Activated naive CD8-positive, alpha-beta T cell treated with anti-CD3 and anti-CD28 coated beads for 36 hours (primary cell): ENCODE measurements around the gene CAMSAP3. TPM values are rescaled to one million over a fixed set of nuclear protein-coding genes. Genes with fewer than 3 reads are reported as not detected.
"Not testable (repeated sequence)": the region's sequence is repeated elsewhere in the genome, so short reads cannot be mapped to it uniquely, and the experiment has no call there.

Source experiments
- DNase-seq: peaks from one replicate; pipeline ENCODE4 v3.0.0; 2021
- H3K27ac Mint-ChIP-seq: one replicate; pipeline ENCODE4 v1.8.0; 2022; ENCODE audit warnings: mild to moderate bottlenecking, moderate library complexity, mixed read lengths
- H3K27me3 Mint-ChIP-seq: one replicate; pipeline ENCODE4 v1.8.0; 2022; ENCODE audit warnings: mild to moderate bottlenecking, mixed read lengths
- H3K36me3 Mint-ChIP-seq: one replicate; pipeline ENCODE4 v1.8.0; 2021; ENCODE audit warnings: mild to moderate bottlenecking, mixed read lengths
- H3K4me1 Mint-ChIP-seq: one replicate; pipeline ENCODE4 v1.8.0; 2021; ENCODE audit warnings: mixed read lengths
- H3K4me3 Mint-ChIP-seq: one replicate; pipeline ENCODE4 v1.8.0; 2022; ENCODE audit warnings: mild to moderate bottlenecking, moderate library complexity, mixed read lengths
- H3K9me3 Mint-ChIP-seq: one replicate; pipeline ENCODE4 v1.8.0; 2022; ENCODE audit warnings: mixed read lengths
- total RNA-seq, 2 experiments: library from RNA; stranded (reverse); gene quantifications; one replicate each; pipeline ENCODE4 v1.2.3, GENCODE V29; 2021

Gene CAMSAP3
- total RNA-seq, 2 experiments from 2014 or later = 0.50 to 0.52 TPM

DNA sequence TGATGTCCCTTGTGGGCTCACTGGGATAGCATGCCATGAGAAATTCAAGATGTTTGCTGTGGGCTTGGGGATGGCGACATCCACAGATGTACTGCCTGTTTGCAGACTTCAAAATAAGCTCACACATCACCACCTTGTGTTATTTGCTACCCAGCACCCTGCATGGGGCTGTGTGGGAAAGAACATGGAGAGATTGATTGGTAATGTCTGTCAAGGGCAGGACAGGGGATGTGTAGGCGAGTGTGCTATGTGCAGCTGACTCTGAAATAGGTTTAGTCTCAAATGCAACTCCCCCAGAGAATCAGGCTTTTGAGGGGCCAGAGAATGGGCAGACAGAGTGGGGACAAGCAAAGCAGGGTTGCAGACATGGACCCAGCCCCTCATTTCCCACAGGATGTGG is 35.4 kb upstream of the CAMSAP3 start:
- Mint-ChIP-seq H3K9me3 (no peaks in the 10 kb centered on the region), H3K4me1 (no peaks in the 10 kb centered on the region), H3K27me3 (no peaks in the 10 kb centered on the region), H3K4me3 (no peak overlapping the region), H3K27ac (no peak overlapping the region), H3K36me3 (peaks cover 25% of the 10 kb centered on the region)
- DNase-seq = no peak

DNA sequence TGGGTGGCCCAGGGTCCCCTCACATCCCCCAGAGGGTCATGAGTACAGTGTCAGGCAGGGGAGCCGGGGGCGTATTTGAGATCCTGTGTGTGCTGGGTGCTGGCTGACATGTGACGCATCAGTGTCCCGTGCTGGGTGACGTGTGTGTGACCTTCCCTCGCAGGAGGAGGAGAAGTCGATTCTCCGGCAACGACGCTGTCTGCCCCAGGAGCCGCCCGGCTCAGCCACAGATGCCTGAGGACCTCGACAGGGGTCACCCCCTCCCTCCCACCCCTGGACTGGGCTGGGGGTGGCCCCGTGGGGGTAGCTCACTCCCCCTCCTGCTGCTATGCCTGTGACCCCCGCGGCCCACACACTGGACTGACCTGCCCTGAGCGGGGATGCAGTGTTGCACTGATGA is 34.3 kb upstream of the CAMSAP3 start:
- peaks cover 25% of the 10 kb centered on the region for H3K36me3 Mint-ChIP-seq

DNA sequence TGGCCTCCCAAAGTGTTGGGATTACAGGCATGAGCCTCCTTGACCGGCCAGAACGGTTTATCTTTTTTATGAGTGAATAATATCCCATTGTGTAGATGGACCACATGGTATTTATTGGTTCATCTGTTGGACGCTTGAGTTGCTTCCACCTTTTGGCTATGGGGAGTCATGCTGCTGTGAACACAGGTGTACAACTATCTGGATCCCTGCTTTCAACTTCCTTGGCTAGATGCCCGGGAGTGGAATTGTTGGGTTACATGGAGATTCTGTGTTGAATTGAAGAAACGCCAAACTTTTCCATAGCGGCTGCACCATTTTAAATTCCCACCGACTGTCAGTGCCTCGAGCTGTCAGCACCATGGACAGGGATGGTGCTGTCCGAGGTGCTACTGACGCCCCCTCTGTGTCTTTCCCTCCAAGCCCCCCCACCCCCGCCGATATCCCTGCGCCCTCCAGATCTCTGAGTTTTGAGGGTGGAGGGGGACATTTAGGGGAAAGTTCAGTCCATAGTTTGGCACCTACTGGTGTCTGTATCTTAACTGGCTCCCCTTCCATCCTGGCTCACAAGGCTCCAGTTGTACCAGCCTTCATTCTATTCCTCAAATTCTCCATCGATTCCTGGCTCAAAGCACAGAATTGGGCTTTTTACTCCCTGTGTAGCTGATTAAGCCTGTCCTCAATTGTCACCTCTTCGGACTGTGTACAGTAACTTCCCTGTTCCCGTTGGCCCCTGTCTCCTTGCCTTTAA is 32.8 kb upstream of the CAMSAP3 start:
- no peak overlapping the region for H3K4me3 Mint-ChIP-seq
- no peak overlapping the region for H3K27ac Mint-ChIP-seq
- DNase-seq = no peak

More for the DNA sequence above, 34.3 kb upstream of the CAMSAP3 start:
- no peak overlapping the region for H3K4me3 Mint-ChIP-seq
- DNase-seq = no peak
- H3K27ac Mint-ChIP-seq = no peak overlapping the region
- no peaks in the 10 kb centered on the region for H3K4me1 Mint-ChIP-seq
- no peaks in the 10 kb centered on the region for H3K27me3 Mint-ChIP-seq
- no peaks in the 10 kb centered on the region for H3K9me3 Mint-ChIP-seq

DNA sequence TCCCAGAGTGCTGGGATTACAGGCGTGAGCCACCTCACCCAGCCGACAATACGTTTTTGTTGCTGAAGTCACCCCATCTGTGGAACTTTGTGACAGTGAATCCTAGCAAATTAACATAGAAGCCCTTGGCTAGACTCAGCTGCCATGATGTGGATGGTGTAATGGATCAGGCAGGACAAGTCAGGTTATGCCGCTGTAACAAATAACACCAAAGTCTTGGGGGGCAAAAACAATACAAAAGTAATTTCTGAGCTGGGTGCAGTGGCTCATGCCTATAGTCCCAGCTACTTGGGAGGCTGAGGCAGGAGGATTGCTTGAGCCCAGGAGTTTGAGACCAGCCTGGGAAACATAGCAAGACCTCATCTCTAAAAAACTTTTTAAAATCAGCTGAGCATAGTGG is 30.8 kb upstream of the CAMSAP3 start:
- H3K4me1 Mint-ChIP-seq = no peaks in the 10 kb centered on the region
- no peaks in the 10 kb centered on the region for H3K27me3 Mint-ChIP-seq
- no peaks in the 10 kb centered on the region for H3K9me3 Mint-ChIP-seq
- no peak overlapping the region for H3K4me3 Mint-ChIP-seq
- peaks cover 13% of the 10 kb centered on the region for H3K36me3 Mint-ChIP-seq
- no peak overlapping the region for H3K27ac Mint-ChIP-seq
- no peak for DNase-seq

More for the DNA sequence above, 32.8 kb upstream of the CAMSAP3 start:
- no peaks in the 10 kb centered on the region for H3K27me3 Mint-ChIP-seq
- no peaks in the 10 kb centered on the region for H3K4me1 Mint-ChIP-seq
- no peaks in the 10 kb centered on the region for H3K9me3 Mint-ChIP-seq
- H3K36me3 Mint-ChIP-seq = peaks cover 19% of the 10 kb centered on the region

DNA sequence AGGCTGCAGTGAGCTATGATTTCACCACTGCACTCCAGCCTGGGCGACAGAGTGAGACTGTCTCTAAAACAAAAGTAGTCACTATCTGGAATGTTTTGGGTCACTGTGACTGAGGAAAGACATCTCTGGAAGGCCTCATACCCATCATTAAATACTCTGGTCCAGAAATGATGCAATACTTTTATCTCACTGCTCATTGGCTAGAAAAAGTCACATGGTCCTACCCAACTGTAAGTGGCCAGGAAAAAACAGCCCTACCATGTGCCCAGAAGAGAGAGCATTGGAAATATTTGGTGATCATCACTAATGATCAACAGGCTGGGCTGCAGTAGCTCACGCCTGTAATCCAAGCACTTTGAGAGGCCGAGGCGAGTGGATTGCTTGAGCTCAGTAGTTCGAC is 30.3 kb upstream of the CAMSAP3 start:
- Mint-ChIP-seq H3K9me3 (no peaks in the 10 kb centered on the region), H3K27ac (no peak overlapping the region), H3K36me3 (peaks cover 10% of the 10 kb centered on the region), H3K4me1 (no peaks in the 10 kb centered on the region), H3K27me3 (no peaks in the 10 kb centered on the region), H3K4me3 (no peak overlapping the region)
- DNase-seq = no peak

DNA sequence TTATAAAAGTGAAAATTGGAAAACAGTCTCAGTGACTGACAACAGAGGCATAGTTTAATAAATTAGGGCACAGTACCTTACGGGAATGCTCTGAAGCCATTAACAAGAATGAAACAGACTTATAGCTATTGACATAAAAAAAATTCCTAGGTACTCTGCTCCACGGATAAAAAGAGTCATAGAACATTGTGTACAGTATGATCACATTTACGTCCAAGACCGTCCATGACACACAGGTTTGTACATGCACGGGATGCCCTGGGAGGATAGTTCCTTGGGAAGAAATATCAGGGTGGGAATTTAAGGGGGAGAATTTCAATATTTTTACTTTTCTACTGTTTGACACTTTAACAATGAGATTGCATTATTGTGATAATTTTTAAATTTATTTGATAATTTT is 24.9 kb upstream of the CAMSAP3 start:
- Mint-ChIP-seq H3K9me3 (no peaks in the 10 kb centered on the region), H3K4me3 (no peak overlapping the region), H3K36me3 (no peaks in the 10 kb centered on the region), H3K4me1 (no peaks in the 10 kb centered on the region), H3K27me3 (no peaks in the 10 kb centered on the region), H3K27ac (no peak overlapping the region)
- DNase-seq = no peak

DNA sequence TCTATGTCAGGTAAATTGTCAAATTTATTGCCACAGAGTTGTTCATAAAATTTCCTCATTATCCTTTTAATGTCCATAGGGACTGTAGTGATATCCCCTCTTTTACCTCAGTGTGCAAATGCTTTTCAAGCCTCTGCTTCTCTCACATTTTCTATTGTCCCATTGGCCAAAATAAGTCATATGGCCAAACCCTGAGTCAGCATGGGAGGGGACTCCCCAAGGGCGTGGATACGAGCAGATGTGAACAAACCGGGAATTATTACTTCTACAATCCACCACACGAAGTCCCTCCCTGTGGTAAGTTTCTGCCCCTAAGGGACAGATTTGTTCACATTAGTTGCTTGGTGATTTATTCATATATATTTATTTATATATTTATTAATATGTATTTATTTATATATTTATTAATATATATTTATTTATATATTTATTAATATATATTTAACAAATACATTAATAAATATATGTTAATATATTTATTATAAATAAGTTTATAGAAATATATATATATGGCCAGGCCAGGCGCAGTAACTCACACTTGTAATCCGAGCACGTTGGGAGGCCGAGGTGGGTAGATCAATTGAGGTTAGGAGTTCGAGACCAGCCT is 20.1 kb upstream of the CAMSAP3 start:
- Mint-ChIP-seq H3K27ac (no peak overlapping the region), H3K4me3 (no peak overlapping the region), H3K9me3 (no peaks in the 10 kb centered on the region), H3K4me1 (no peaks in the 10 kb centered on the region), H3K36me3 (no peaks in the 10 kb centered on the region), H3K27me3 (no peaks in the 10 kb centered on the region)
- DNase-seq = no peak

DNA sequence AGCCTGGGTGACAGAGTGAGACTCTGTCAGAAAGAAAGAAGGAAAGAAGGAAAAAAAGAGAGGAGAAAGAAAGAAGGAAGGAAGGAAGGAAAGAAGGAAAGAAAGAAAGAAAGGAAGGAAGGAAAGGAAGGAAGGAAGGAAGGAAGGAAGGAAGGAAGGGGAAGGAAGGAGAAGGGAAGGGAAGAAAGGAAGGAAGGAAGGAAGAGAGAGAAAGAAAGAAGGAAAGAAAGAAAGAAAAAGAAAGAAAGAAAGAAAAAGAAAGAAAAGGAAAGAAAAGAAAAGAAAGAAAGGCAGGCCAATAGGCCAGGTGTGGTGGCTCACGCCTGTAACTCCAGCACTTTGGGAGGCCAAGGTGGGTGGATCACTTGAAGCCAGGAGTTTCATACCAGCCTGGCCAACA is 18.2 kb upstream of the CAMSAP3 start:
- not testable (repeated sequence) for H3K27ac Mint-ChIP-seq, H3K9me3 Mint-ChIP-seq, H3K27me3 Mint-ChIP-seq, H3K4me3 Mint-ChIP-seq, DNase-seq, H3K36me3 Mint-ChIP-seq, H3K4me1 Mint-ChIP-seq

DNA sequence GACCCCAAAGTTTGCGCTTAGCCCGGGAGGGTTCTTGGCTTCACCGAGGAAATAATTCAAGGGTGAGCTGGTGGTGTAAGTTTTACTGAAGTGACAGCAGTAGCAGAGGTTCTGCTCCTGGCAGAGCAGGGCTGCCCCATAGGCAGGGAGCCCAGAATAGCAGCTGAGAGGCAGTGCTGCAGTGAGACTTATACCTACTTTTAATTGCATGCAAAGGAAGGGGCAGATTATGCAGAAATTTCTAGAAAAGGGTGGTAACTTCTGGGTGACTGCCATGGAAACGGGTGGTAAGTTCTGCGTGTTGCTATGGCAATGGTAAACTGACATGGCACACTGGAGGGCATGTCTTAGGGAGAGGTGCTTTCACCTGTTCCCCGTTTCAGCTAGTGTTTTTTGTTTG is 17.5 kb upstream of the CAMSAP3 start:
- H3K4me3 Mint-ChIP-seq = no peak overlapping the region
- H3K27ac Mint-ChIP-seq = no peak overlapping the region
- H3K9me3 Mint-ChIP-seq = no peaks in the 10 kb centered on the region
- no peaks in the 10 kb centered on the region for H3K4me1 Mint-ChIP-seq
- no peaks in the 10 kb centered on the region for H3K27me3 Mint-ChIP-seq
- DNase-seq = no peak
- no peaks in the 10 kb centered on the region for H3K36me3 Mint-ChIP-seq

DNA sequence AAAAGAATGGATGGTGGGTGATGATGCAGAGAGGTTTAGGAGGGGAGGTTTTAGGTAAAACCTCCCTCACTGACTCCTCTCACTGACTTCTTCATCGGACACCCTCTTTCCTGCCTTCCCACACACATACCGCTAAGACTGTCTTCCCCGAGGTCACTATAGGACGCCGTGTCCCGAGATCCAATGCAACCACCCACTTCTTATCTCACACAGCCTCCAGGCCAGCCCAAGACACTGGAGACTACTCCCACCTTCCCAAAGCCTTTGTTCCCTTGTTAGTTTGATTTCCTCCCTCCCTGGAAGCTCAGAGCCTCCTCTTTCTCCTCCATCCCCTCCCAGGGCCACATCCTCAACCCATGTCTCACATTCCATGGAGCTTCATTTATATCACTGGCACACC is 16.5 kb upstream of the CAMSAP3 start:
- Mint-ChIP-seq H3K27ac (no peak overlapping the region), H3K4me3 (no peak overlapping the region), H3K27me3 (no peaks in the 10 kb centered on the region), H3K4me1 (no peaks in the 10 kb centered on the region), H3K36me3 (no peaks in the 10 kb centered on the region), H3K9me3 (no peaks in the 10 kb centered on the region)
- DNase-seq = no peak

DNA sequence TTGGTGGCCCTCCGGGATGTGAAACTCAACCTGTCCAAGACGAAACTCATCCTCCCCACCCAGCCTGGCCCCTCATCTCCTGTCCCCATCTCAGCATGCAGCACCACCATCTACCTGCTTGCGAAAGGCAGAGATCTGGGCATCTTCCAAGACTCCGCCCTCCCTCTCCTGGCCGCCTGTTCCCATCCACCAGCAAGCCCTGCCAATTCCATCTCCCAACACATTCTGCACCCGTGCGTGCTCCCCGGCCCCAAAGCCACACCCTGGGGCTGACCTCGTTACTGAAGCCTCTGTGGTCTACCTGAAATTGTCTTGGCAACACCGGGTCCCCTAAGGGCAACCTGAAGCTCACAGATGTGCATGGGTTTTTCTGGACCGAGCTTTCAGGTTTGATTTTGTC is 13.2 kb upstream of the CAMSAP3 start:
- Mint-ChIP-seq H3K27me3 (no peaks in the 10 kb centered on the region), H3K4me3 (no peak overlapping the region), H3K4me1 (no peaks in the 10 kb centered on the region), H3K36me3 (no peaks in the 10 kb centered on the region), H3K27ac (no peak overlapping the region), H3K9me3 (no peaks in the 10 kb centered on the region)
- no peak for DNase-seq

DNA sequence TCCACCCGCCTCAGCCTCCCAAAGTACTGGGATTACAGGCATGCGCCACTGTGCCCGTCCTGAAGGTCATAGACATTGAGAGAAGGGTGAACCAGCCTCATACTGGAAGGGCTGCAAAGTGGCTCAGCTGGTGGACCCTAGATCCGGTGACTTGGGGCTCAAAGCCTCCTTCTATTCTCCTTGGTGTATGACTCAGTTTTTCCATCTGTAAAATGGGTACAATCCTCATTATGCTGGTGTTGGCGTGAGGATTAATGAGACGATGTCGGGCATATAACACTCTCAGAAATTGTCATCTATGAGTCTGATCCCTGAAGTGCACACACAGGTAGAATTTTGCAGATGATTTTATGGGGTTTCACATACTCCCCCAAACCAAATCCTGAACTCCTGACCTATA is 5.8 kb upstream of the CAMSAP3 start:
- Mint-ChIP-seq H3K27ac (no peak overlapping the region), H3K27me3 (peaks cover 17% of the 10 kb centered on the region), H3K9me3 (no peaks in the 10 kb centered on the region), H3K4me1 (no peaks in the 10 kb centered on the region), H3K4me3 (no peak overlapping the region), H3K36me3 (no peaks in the 10 kb centered on the region)
- DNase-seq = no peak

DNA sequence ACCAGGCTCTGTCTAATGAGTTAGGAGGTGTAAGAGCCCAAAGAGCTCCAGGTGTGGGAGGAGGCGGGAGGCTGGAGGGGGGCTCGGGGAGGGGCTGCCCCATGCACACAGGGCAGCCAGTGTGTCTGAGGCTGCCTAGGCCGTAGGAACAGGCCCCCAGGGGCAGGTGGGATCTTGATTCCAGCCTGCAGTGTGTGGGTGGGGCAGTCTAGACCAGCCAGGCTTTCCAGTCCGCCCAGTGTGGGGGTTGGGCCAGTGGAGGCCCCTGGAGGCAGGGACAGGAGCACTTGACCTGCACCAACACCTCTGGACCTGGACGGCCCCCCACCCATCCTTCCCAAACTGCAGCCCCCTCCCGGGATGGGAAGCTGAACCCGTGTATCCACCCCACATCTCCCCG is 5.4 kb upstream of the CAMSAP3 start:
- H3K4me3 Mint-ChIP-seq = no peak overlapping the region
- no peaks in the 10 kb centered on the region for H3K9me3 Mint-ChIP-seq
- no peaks in the 10 kb centered on the region for H3K4me1 Mint-ChIP-seq
- no peak overlapping the region for H3K27ac Mint-ChIP-seq
- no peak for DNase-seq
- peaks cover 22% of the 10 kb centered on the region for H3K27me3 Mint-ChIP-seq
- no peaks in the 10 kb centered on the region for H3K36me3 Mint-ChIP-seq

DNA sequence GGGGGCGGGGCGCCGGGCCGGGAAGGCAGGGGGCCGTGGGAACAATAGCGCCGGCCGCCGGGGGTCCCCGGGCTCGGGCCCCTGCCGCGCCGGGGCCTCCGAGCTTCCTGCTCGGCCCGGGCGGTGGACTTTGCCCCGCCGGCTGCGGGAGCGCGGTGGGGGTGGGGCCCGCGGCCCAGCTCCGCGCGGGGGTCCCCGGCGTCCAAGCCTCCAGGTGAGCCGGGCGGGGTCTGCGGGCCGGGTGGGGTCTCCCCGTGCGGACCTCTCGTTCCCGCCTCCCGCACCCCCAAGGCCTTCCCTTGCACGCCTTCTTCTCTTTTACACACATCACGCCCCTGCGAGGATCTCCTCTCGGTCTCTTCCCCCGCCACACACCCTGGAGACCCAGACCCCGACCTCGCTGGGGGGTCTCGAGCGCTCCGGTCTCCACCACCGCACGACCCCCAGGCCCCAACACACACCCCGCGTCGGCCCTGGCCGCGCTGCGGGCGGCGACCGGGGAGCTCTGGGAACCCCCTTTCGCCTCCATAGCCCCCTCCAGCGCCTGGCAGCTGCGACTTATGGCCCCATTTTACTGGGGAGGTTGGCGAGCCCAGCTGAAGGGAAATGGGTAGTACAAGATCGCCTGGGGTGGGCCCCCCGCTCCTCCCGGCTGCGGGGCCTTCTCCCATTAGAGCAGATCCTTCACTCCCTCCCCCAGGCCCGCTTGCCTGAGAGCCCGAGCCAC is 711 bp downstream of the CAMSAP3 start:
- Mint-ChIP-seq H3K27me3 (peaks cover 47% of the 10 kb centered on the region), H3K9me3 (peaks cover 4% of the 10 kb centered on the region), H3K27ac (no peak overlapping the region), H3K4me3 (peak overlapping the region; percentile 67), H3K4me1 (no peaks in the 10 kb centered on the region), H3K36me3 (no peaks in the 10 kb centered on the region)
- DNase-seq = no peak

DNA sequence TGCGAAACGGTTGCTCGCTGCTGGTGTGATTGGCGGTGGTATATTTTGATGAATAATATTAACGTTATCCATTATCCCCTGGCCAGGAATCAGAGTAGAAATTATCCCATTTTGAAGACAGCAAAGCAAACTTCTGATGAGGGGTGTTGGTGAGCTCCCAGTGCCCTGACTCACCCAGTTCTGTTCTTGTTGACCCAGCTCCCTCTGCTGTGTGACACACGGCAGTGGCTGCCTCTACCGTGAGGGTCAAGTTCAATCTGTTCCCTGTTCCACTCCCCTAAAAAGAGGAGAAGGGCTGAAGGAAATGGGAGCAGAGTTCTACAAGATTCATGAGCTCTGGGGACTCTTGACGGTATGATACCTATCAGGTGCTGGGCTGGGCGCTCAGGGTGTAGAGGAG is 2.0 kb downstream of the CAMSAP3 start:
- no peaks in the 10 kb centered on the region for H3K4me1 Mint-ChIP-seq
- DNase-seq = no peak
- H3K9me3 Mint-ChIP-seq = peaks cover 4% of the 10 kb centered on the region
- peaks cover 52% of the 10 kb centered on the region for H3K27me3 Mint-ChIP-seq
- no peak overlapping the region for H3K27ac Mint-ChIP-seq
- no peak overlapping the region for H3K4me3 Mint-ChIP-seq
- H3K36me3 Mint-ChIP-seq = no peaks in the 10 kb centered on the region

DNA sequence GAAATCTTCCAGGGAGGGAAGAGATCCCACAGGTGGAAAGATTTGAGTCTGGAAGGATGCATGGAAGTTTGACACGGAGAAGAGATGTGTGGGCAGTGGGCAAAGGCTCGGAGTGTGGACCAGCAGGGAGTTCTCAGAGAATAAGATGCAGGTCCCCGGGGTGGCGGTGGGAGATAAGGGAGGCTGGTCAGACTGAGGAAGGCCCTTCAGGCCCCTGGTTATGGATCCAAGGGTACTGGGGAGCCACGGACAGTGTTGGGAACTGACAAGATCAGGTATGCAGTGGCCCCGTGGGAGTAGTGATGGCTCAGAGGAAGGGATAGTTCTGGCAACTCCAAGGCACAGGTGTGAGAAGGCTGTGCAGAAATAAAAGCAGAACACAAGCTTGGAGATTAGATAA is 2.5 kb downstream of the CAMSAP3 start:
- Mint-ChIP-seq H3K27me3 (peaks cover 51% of the 10 kb centered on the region), H3K9me3 (peaks cover 4% of the 10 kb centered on the region), H3K36me3 (no peaks in the 10 kb centered on the region), H3K27ac (no peak overlapping the region), H3K4me3 (no peak overlapping the region), H3K4me1 (no peaks in the 10 kb centered on the region)
- DNase-seq = no peak
